D721Med (cell line): Measurements from ENCODE around the gene PLA2G2C.
"Not testable (repeated sequence)": the region's sequence is repeated elsewhere in the genome, so short reads cannot be mapped to it uniquely, and the experiment has no call there.

ENCODE experiments used
- DNase-seq: peaks from one replicate; pipeline ENCODE4 v3.0.0; 2011; ENCODE audit warnings: low spot score; ENCODE audit not compliant: insufficient read length
- FAIRE-seq: peaks from 2 replicates; lab custom pipeline; 2011; peaks lifted over from hg19 to GRCh38; lab: Jason Lieb, UNC
- TF ChIP-seq, protein P1 (sequence below): IDR thresholded peaks from 2 replicates; pipeline ENCODE4 v1.5.1; 2012; ENCODE audit warnings: mild to moderate bottlenecking, control low read depth; ENCODE audit not compliant: insufficient read depth; ENCODE audit errors: missing control alignments

PLA2G2C gene

GRCh38 chr1:20227704-20228103 is 41.4 kb upstream of the PLA2G2C start:
- DNase-seq (no peak), FAIRE-seq (no peak)
- TF ChIP-seq, protein P1, sequence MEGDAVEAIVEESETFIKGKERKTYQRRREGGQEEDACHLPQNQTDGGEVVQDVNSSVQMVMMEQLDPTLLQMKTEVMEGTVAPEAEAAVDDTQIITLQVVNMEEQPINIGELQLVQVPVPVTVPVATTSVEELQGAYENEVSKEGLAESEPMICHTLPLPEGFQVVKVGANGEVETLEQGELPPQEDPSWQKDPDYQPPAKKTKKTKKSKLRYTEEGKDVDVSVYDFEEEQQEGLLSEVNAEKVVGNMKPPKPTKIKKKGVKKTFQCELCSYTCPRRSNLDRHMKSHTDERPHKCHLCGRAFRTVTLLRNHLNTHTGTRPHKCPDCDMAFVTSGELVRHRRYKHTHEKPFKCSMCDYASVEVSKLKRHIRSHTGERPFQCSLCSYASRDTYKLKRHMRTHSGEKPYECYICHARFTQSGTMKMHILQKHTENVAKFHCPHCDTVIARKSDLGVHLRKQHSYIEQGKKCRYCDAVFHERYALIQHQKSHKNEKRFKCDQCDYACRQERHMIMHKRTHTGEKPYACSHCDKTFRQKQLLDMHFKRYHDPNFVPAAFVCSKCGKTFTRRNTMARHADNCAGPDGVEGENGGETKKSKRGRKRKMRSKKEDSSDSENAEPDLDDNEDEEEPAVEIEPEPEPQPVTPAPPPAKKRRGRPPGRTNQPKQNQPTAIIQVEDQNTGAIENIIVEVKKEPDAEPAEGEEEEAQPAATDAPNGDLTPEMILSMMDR: no peak

DNA sequence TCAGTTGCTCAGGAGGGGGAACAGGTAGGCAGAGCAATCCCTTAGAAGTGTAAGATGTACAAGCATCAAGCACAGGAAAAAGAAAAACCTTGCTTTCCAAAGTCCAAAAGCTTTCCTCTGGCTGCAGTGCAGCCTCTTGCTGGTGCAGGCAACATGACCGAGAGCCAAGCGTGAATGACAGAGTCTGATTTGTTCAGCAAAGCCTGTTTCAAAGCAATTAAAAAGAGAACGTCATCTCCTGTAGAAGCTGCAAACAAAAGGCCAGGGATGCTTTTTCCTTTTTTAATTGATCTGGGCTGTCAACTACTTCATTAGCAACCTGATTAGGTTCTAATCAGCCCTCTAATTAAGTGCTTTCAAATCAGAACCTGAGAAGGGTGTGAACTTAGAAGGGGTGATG is 38.2 kb upstream of the PLA2G2C start:
- TF ChIP-seq, protein P1: no peak
- FAIRE-seq: no peak
- no peak for DNase-seq

DNA sequence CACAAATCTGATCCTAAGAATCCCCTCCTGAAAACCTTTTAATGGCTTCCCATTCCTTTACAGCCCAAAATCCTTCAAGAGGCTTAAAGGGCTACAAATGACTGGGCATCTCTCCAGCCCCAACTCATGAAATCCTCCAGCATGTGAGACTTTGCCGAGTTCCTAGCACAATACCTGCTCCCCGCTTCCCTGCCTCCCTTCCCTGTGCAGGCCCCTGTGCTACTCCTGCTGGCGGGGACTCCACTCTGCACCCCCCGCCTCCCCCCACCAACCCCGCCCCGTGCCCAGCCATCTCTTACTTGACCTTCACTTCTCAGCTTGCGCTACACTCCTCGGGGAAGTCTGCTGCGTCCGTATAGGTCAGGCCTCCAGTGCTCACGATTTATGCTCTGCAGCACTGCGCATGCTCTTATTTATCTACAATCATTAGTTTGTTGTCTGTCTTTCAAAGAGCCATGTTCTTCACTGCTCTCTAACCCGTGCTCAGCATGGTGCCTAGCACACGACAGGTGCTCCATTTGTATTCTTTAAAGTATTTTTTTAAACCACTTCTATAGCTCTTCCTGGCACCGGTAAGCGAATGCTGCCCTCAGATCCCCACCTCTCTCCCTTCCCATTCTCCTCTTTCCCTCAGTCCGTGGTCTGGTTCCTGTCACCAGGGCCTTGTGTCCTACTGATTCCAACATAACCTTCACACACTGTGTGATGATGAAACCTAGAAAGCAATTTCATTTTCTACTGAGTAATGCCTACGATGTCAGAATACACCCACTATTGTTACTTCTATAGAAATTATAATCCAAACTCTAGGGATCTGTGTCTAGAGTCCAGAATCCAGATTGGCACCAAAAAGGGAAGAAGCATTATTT is 37.5 kb upstream of the PLA2G2C start:
- DNase-seq (no peak), FAIRE-seq (no peak)
- TF ChIP-seq, protein P1: no peak

GRCh38 chr1:20223106-20223505 is 36.8 kb upstream of the PLA2G2C start:
- DNase-seq: no peak
- no peak for FAIRE-seq
- TF ChIP-seq, protein P1: no peak

- DNase-seq: no peak
- FAIRE-seq: no peak
- TF ChIP-seq, protein P1: no peak
These were observed 33.7 kb upstream of the PLA2G2C start for GRCh38 chr1:20220036-20220435.

DNA sequence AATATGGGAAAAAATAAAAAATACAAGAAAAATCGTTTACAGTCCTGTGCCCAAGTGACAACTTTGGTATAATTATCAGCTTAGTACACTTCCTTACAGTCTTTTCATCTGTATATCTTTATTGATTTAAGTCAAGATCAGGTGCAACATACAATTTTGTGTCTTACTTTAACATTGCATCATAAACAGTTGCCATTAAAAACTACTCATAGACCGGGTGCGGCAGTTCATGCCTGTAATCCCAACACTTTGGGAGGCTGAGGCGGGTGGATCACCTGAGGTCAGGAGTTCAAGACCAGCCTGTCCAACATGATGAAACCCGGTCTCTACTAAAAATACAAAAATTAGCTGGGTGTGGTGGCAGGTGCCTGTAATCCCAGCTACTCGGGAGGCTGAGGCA is 32.7 kb upstream of the PLA2G2C start:
- FAIRE-seq, DNase-seq: not testable (repeated sequence)

DNA sequence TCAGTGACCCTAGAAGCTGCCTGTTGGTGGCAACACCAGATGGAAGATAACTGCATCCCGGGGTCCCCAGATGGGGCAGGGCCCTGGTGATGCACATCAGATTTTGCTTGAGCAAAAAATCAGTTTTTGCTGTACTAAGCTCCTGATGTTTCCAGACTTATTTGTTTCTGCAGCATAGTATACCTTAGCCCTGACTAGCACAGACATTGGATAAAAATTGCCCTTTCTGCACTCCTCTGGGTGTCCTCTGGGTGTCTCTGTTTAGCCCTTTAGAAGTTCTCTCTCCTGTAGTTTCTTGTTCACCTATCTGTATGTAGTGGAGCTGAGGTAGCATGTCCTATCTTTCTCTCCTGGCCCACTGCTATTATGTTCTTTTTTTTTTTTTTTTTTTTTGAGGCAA is 30.3 kb upstream of the PLA2G2C start:
- TF ChIP-seq, protein P1: peak; percentile 28
- FAIRE-seq (no peak), DNase-seq (no peak)
